Measurements from ENCODE around the gene ATP11A.

The ATP11A gene

DNA sequence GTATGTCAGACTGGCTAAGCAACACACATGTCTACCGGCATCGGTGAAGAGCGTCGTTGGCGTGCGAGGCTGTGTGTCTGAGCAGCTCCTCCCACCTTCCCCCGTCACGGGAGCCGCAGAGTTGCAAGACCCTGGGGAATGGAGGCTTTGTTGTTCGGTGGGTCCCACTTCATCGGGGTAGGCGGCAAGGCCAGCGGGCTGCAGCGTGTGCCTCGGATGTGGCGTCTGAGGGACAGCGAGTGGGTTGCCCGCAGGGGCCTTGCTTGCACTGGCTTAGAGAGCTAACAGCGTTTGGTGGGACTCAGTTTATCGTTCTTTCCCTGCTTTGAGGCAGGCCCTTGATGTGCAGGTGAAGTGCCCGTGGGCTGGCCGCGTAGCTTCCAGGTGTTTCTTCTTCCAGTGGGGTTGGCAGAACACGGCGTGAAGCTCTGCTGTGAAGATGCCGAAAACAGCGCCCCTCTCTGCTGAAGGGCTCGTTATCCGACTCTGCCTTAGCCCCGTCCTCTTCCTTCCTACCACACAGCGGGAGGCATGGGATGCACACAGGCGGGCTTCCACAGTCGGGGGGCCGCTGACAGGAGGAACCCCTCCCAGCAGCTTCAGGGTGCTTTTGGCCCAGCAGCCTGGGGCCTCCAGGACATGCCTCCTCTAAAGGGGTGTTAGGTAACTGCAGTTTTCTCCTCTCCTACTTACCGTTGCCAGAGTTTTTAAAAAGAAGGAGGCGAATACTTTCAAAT lies 85.2 kb downstream of the ATP11A start:
- no peak overlapping the region for H3K4me3 ChIP-seq (ENCODE audit: low read depth, low read length)
- no peaks in the 10 kb centered on the region for H3K27me3 ChIP-seq (ENCODE audit: control insufficient read depth, insufficient read depth, low read length)
- no peak overlapping the region for H3K9ac ChIP-seq (ENCODE audit: low read depth, low read length)
- H3K9me3 ChIP-seq (ENCODE audit: control insufficient read depth, insufficient read depth, low read length), result no peaks in the 10 kb centered on the region
- no peaks in the 10 kb centered on the region for H3K36me3 ChIP-seq (ENCODE audit: control insufficient read depth, insufficient read depth, low read length)
- no peak overlapping the region for H3K27ac ChIP-seq (ENCODE audit: low read depth, low read length)
- peaks cover 3% of the 10 kb centered on the region for H3K4me1 ChIP-seq (ENCODE audit: control insufficient read depth, insufficient read depth, low read length)

GRCh38 chr13:112775791-112776279 lies 86.0 kb downstream of the ATP11A start:
- H3K36me3 ChIP-seq (ENCODE audit: control insufficient read depth, insufficient read depth, low read length), result no peaks in the 10 kb centered on the region

DNA sequence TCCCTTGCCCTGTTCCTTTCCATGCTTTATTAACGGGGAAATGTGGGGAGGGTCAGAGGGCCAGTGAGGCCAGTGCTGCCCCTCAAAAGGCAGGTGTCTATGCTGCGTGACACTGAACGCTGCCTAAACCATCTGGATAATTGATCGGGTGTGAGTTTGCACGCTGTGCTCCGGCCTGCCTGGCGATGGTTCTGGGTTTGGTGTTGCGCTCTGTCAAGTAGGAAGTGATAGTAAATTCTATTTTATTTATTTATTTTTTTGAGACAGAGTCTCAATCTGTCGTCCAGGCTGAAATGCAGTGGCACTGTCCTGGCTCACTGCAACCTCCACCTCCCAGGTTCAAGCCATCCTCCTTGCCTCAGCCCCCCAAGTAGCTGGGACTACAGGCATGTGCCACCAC lies 86.5 kb downstream of the ATP11A start:
- Histone ChIP-seq H3K4me3 (ENCODE audit: low read depth, low read length) (no peak overlapping the region), H3K9me3 (ENCODE audit: control insufficient read depth, insufficient read depth, low read length) (no peaks in the 10 kb centered on the region), H3K4me1 (ENCODE audit: control insufficient read depth, insufficient read depth, low read length) (peaks cover 14% of the 10 kb centered on the region), H3K27ac (ENCODE audit: low read depth, low read length) (no peak overlapping the region), H3K9ac (ENCODE audit: low read depth, low read length) (no peak overlapping the region), H3K36me3 (ENCODE audit: control insufficient read depth, insufficient read depth, low read length) (no peaks in the 10 kb centered on the region), H3K27me3 (ENCODE audit: control insufficient read depth, insufficient read depth, low read length) (no peaks in the 10 kb centered on the region)

More at GRCh38 chr13:112775791-112776279, 86.0 kb downstream of the ATP11A start:
- Histone ChIP-seq H3K9me3 (ENCODE audit: control insufficient read depth, insufficient read depth, low read length) (no peaks in the 10 kb centered on the region), H3K27me3 (ENCODE audit: control insufficient read depth, insufficient read depth, low read length) (no peaks in the 10 kb centered on the region), H3K9ac (ENCODE audit: low read depth, low read length) (no peak overlapping the region), H3K27ac (ENCODE audit: low read depth, low read length) (no peak overlapping the region), H3K4me3 (ENCODE audit: low read depth, low read length) (no peak overlapping the region), H3K4me1 (ENCODE audit: control insufficient read depth, insufficient read depth, low read length) (peaks cover 11% of the 10 kb centered on the region)

- no peak overlapping the region for H3K9ac ChIP-seq (ENCODE audit: low read depth, low read length)
- H3K27ac ChIP-seq (ENCODE audit: low read depth, low read length), result no peak overlapping the region
- no peaks in the 10 kb centered on the region for H3K9me3 ChIP-seq (ENCODE audit: control insufficient read depth, insufficient read depth, low read length)
- H3K36me3 ChIP-seq (ENCODE audit: control insufficient read depth, insufficient read depth, low read length), result no peaks in the 10 kb centered on the region
- no peaks in the 10 kb centered on the region for H3K27me3 ChIP-seq (ENCODE audit: control insufficient read depth, insufficient read depth, low read length)
- peaks cover 15% of the 10 kb centered on the region for H3K4me1 ChIP-seq (ENCODE audit: control insufficient read depth, insufficient read depth, low read length)
- no peak overlapping the region for H3K4me3 ChIP-seq (ENCODE audit: low read depth, low read length)
Observed at GRCh38 chr13:112776971-112777370, 87.1 kb downstream of the ATP11A start.

- H3K9me3 ChIP-seq (ENCODE audit: control insufficient read depth, insufficient read depth, low read length), result no peaks in the 10 kb centered on the region
- H3K4me1 ChIP-seq (ENCODE audit: control insufficient read depth, insufficient read depth, low read length), result peaks cover 15% of the 10 kb centered on the region
- H3K4me3 ChIP-seq (ENCODE audit: low read depth, low read length), result no peak overlapping the region
- H3K27ac ChIP-seq (ENCODE audit: low read depth, low read length), result no peak overlapping the region
- no peak overlapping the region for H3K9ac ChIP-seq (ENCODE audit: low read depth, low read length)
- no peaks in the 10 kb centered on the region for H3K27me3 ChIP-seq (ENCODE audit: control insufficient read depth, insufficient read depth, low read length)
- no peaks in the 10 kb centered on the region for H3K36me3 ChIP-seq (ENCODE audit: control insufficient read depth, insufficient read depth, low read length)
Observed at GRCh38 chr13:112777637-112778406, 88.0 kb downstream of the ATP11A start.

DNA sequence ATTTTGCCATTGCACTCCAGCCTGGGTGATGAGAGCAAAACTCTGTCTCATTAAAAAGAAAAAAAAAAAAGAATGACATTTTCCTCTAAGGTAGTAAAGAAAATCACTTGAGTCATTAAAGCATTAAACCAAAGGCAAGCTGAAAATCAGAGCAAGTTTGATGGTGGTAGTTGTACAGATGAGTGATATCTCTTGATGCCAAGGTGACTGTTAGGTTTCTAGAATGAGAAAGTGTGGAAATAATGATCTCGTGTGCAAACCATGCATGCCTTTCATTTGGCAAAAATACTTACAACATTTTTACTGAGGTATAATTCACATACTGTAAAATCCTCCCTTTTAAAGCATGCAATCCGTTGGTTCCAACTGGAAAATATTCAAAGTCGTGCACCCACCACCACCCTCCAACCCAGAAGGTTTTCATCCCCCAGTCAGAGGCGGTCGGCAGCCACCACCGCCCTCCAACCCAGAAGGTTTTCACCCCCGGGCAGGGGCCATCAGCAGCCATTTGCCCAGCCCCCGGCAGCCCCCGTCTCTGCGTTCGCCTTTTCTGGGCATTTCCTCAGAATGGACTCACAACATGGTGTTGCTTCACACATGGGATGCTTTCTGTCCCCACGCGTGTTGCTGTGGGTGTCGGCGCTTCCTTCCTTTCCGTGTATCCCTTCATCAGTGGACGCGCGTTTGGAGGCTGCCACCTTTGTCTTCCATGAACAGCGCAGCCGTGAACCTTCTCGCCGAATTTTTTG lies 90.2 kb downstream of the ATP11A start:
- Histone ChIP-seq H3K4me1 (ENCODE audit: control insufficient read depth, insufficient read depth, low read length) (peaks cover 15% of the 10 kb centered on the region), H3K36me3 (ENCODE audit: control insufficient read depth, insufficient read depth, low read length) (peaks cover 4% of the 10 kb centered on the region), H3K9me3 (ENCODE audit: control insufficient read depth, insufficient read depth, low read length) (no peaks in the 10 kb centered on the region), H3K27ac (ENCODE audit: low read depth, low read length) (peak overlapping the region; percentile 37), H3K27me3 (ENCODE audit: control insufficient read depth, insufficient read depth, low read length) (no peaks in the 10 kb centered on the region), H3K9ac (ENCODE audit: low read depth, low read length) (no peak overlapping the region), H3K4me3 (ENCODE audit: low read depth, low read length) (no peak overlapping the region)

GRCh38 chr13:112781287-112781686 lies 91.4 kb downstream of the ATP11A start:
- H3K27me3 ChIP-seq (ENCODE audit: control insufficient read depth, insufficient read depth, low read length), result no peaks in the 10 kb centered on the region
- H3K4me1 ChIP-seq (ENCODE audit: control insufficient read depth, insufficient read depth, low read length), result peaks cover 15% of the 10 kb centered on the region
- H3K4me3 ChIP-seq (ENCODE audit: low read depth, low read length), result no peak overlapping the region
- no peak overlapping the region for H3K27ac ChIP-seq (ENCODE audit: low read depth, low read length)
- H3K9ac ChIP-seq (ENCODE audit: low read depth, low read length), result no peak overlapping the region
- peaks cover 12% of the 10 kb centered on the region for H3K36me3 ChIP-seq (ENCODE audit: control insufficient read depth, insufficient read depth, low read length)
- H3K9me3 ChIP-seq (ENCODE audit: control insufficient read depth, insufficient read depth, low read length), result peaks cover 7% of the 10 kb centered on the region; the same call in 1 of the 2 replicates

DNA sequence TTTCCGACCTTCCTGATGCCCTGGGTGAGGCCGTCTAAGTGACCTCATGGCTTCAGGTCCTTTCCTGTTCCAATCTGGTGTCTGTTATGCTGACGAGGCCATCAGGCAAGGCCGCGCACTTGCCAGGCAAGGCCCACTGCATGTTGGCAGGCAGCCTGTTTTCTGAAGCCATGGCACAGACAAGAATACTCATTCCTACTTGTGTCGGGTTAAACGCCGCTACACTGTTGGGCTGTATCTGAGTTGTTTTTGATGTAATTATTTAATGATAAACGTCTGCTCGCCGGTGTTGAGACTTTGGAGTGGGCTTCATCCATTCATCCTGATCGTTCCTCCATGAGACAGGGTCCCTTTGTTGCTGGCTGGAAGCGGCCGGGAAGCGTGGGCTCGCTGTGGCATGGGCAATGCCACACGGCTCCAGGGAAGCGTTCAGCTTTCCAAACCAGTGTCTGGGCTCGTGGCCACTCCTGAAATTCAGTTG lies 92.1 kb downstream of the ATP11A start:
- Histone ChIP-seq H3K9me3 (ENCODE audit: control insufficient read depth, insufficient read depth, low read length) (peaks cover 12% of the 10 kb centered on the region; the same call in 1 of the 2 replicates), H3K36me3 (ENCODE audit: control insufficient read depth, insufficient read depth, low read length) (peaks cover 15% of the 10 kb centered on the region), H3K27me3 (ENCODE audit: control insufficient read depth, insufficient read depth, low read length) (no peaks in the 10 kb centered on the region), H3K4me1 (ENCODE audit: control insufficient read depth, insufficient read depth, low read length) (peaks cover 15% of the 10 kb centered on the region), H3K27ac (ENCODE audit: low read depth, low read length) (no peak overlapping the region), H3K4me3 (ENCODE audit: low read depth, low read length) (no peak overlapping the region), H3K9ac (ENCODE audit: low read depth, low read length) (no peak overlapping the region)

- Histone ChIP-seq H3K4me1 (ENCODE audit: control insufficient read depth, insufficient read depth, low read length) (peaks cover 15% of the 10 kb centered on the region), H3K9me3 (ENCODE audit: control insufficient read depth, insufficient read depth, low read length) (peaks cover 12% of the 10 kb centered on the region), H3K9ac (ENCODE audit: low read depth, low read length) (no peak overlapping the region), H3K27ac (ENCODE audit: low read depth, low read length) (no peak overlapping the region), H3K4me3 (ENCODE audit: low read depth, low read length) (no peak overlapping the region), H3K36me3 (ENCODE audit: control insufficient read depth, insufficient read depth, low read length) (peaks cover 15% of the 10 kb centered on the region), H3K27me3 (ENCODE audit: control insufficient read depth, insufficient read depth, low read length) (no peaks in the 10 kb centered on the region)
Observed at GRCh38 chr13:112782429-112783010, 92.7 kb downstream of the ATP11A start.

GRCh38 chr13:112783135-112783977 lies 93.5 kb downstream of the ATP11A start:
- Histone ChIP-seq H3K4me1 (ENCODE audit: control insufficient read depth, insufficient read depth, low read length) (peaks cover 15% of the 10 kb centered on the region), H3K9ac (ENCODE audit: low read depth, low read length) (no peak overlapping the region), H3K9me3 (ENCODE audit: control insufficient read depth, insufficient read depth, low read length) (peaks cover 20% of the 10 kb centered on the region), H3K36me3 (ENCODE audit: control insufficient read depth, insufficient read depth, low read length) (peaks cover 23% of the 10 kb centered on the region), H3K4me3 (ENCODE audit: low read depth, low read length) (no peak overlapping the region), H3K27ac (ENCODE audit: low read depth, low read length) (no peak overlapping the region), H3K27me3 (ENCODE audit: control insufficient read depth, insufficient read depth, low read length) (no peaks in the 10 kb centered on the region)
